ENCODE measurements around the gene PIEZO2.

Gene PIEZO2

GRCh38 chr18:11024928-11025669, 124.3 kb downstream of the PIEZO2 start:
- DNase-seq: no peak

- no peak for DNase-seq
Measured at GRCh38 chr18:11021477-11021876, 127.9 kb downstream of the PIEZO2 start.

- no peak for DNase-seq
Measured at GRCh38 chr18:11020877-11021414, 128.4 kb downstream of the PIEZO2 start.

- no peak for DNase-seq
Measured at GRCh38 chr18:11020161-11020853, 129.1 kb downstream of the PIEZO2 start.

GRCh38 chr18:11019295-11020105, 129.9 kb downstream of the PIEZO2 start:
- no peak for DNase-seq

- no peak for DNase-seq
Measured at GRCh38 chr18:11009869-11010268, 139.5 kb downstream of the PIEZO2 start.

GRCh38 chr18:11009147-11009546, 140.2 kb downstream of the PIEZO2 start:
- no peak for DNase-seq

GRCh38 chr18:11008505-11008904, 140.9 kb downstream of the PIEZO2 start:
- no peak for DNase-seq

GRCh38 chr18:11005528-11005927, 143.8 kb downstream of the PIEZO2 start:
- DNase-seq: no peak

GRCh38 chr18:11004951-11005350, 144.4 kb downstream of the PIEZO2 start:
- DNase-seq: no peak

GRCh38 chr18:11004294-11004693, 145.1 kb downstream of the PIEZO2 start:
- DNase-seq: no peak

GRCh38 chr18:11002796-11003195, 146.6 kb downstream of the PIEZO2 start:
- no peak for DNase-seq

GRCh38 chr18:11002277-11002676, 147.1 kb downstream of the PIEZO2 start:
- no peak for DNase-seq

- DNase-seq: no peak
Measured at GRCh38 chr18:11000071-11000470, 149.3 kb downstream of the PIEZO2 start.

GRCh38 chr18:10997885-10998284, 151.5 kb downstream of the PIEZO2 start:
- DNase-seq: no peak

GRCh38 chr18:10995550-10995949, 153.8 kb downstream of the PIEZO2 start:
- DNase-seq: no peak

- no peak for DNase-seq
Measured at GRCh38 chr18:10989486-10989885, 159.9 kb downstream of the PIEZO2 start.

- DNase-seq: no peak
Measured at GRCh38 chr18:10985689-10986088, 163.7 kb downstream of the PIEZO2 start.

GRCh38 chr18:10979411-10979810, 170.0 kb downstream of the PIEZO2 start:
- no peak for DNase-seq

GRCh38 chr18:10977042-10977441, 172.3 kb downstream of the PIEZO2 start:
- no peak for DNase-seq

GRCh38 chr18:10973567-10974203, 175.7 kb downstream of the PIEZO2 start:
- no peak for DNase-seq

GRCh38 chr18:10971717-10972116, 177.7 kb downstream of the PIEZO2 start:
- no peak for DNase-seq

- no peak for DNase-seq
Measured at GRCh38 chr18:10965119-10965518, 184.2 kb downstream of the PIEZO2 start.

Measured in activated gamma-delta T cell treated with Interleukin-2 at 50 U/mL for 16 hours (primary cell).